ENCODE measurements around the gene CEND1.
"Not testable (repeated sequence)": the region's sequence is repeated elsewhere in the genome, so short reads cannot be mapped to it uniquely, and the experiment has no call there.

The CEND1 gene

GRCh38 chr11:763073-763463, 26.8 kb downstream of the CEND1 start:
- DNase-seq = no peak

DNA sequence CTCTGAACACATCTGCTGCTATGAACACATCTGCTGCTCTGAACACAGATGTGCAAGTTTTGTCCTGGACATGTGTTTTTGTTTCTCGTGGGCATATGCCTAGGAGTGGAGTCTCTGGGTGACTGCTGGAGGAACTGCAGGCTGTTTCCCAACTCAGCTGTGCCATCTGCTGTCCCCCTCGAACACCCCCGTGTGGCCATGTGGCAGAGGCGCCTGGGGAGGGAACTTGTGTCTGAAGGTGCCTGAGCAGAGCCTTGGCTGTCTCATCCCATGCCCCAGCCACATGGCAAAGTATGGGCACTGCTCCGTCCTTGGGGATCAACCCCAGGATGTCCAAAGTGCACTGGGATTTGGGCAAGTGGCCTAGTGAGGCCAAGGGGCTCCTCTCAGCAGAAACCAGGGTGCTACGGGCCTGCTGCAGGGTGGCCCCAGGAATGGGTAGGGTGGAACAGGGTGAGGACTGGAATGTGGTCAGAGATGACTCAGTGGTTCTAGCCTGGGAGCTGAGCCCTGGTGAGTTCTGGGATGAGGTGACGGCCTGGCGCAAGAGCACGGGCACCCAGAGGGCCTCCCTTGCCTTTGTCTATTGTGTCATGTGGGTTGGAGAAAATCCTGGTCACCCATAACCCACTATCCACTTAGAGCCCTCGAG, 27.3 kb downstream of the CEND1 start:
- no peak for DNase-seq

GRCh38 chr11:761526-762108, 28.3 kb downstream of the CEND1 start:
- DNase-seq = no peak

- no peak for DNase-seq
Observed at GRCh38 chr11:760236-760635, 29.7 kb downstream of the CEND1 start.

DNA sequence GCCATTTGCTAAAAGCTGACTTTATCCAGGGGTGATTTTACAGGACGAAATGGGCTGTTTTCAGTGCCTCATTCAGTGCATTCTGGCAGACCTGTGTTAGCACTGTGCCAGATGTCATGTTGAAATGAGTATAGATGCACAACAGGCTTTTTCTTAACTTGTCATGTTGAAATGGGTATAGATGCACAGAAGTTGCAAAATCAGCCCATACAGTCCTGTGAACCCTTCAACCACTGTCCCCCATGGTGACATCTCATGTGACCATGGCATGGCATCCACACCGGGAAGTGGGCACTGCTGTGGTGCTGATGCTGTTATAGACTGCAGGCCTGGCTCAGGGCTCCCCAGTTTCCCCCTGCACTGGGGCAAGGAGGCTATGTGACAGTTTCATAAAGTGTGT, 40.2 kb downstream of the CEND1 start:
- DNase-seq = no peak

GRCh38 chr11:748007-748359, 41.9 kb downstream of the CEND1 start:
- DNase-seq = no peak

DNA sequence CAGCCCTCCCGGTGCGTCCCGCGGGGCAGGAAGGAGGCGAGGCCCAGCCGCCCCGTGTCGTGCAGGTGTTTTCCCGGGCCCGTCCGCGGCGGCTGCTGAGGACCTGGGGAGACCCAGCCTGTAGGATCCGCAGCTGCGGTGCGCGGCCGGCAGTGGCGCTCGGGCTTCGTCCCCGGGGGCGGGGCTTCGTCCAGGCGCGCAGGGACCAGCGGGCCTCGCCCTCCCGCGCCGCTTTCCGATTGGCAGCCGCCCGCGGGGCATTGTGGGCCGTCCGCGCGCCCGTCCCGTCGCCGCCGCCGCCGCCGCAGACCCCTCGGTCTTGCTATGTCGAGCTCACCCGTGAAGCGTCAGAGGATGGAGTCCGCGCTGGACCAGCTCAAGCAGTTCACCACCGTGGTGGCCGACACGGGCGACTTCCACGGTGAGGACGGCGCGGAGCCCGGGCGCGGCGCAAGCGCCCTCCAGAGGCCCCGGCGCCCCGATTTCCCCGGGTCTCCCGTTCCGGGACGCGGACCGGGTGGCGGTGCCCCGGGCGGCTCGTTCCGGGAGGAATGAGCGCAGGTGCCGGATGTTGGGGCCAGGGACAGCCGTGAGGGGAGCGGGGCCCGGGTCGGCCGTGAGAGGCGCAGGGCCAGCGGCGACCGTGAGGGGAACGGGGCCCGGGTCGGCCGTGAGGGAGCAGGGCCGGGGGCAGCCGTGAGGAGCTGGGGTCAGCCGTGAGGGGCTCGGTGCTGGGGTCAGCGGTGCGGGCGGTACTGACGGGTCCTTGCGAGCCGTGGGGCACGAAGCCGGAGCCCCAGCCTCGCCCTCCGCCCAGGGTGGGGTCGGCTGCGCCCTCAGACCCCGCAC, 42.5 kb downstream of the CEND1 start, which contains the start of gene TALDO1:
TSS of gene TALDO1 (plus strand) at position 307 of the 849 bp plus-strand sequence. CDS start at position 325, 18 bp downstream.
- peak; percentile 62 to 77 (median 70) for DNase-seq

DNA sequence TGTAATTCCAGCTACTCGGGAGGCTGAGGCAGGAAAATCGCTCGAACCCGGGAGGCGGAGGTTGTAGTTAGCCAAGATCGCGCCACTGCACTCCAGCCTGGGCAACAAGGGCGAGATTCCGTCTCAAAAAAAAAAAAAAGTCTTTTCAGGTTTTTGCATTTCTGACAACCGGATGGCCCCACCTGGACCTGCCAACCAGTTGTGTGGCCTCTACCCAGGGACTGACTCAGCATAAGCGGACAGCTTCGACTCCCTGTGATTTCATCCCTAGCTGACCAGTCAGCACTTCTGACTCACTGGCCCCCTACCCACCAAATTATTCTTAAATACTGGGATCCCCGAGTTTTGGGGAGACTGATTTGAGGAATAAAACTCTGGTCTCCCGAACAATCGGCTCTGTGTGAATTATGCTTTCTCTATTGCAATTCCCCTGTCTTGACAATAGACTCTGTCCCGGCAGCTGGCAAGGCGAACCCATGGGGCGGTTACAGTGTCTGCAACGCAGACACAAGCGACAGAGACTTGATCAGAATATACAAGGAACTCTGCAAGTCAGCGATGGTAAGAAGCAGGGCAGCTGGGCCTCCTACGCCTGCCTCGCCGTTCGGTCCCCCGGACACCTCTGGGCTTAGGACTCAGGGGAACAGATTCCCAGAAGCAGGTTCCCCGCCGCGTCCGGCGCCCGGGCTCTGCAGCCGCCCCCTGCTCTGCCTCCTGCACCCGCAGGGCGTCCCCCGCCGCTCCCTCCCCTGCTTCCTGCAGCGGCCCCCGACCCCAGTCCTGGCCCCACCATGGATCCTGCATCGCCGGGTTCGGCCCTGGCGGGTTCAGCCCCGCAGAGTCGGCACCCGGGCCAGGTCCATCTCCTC, 43.4 kb downstream of the CEND1 start:
- DNase-seq = no peak

- no peak for DNase-seq
Observed at GRCh38 chr11:745428-745827, 44.5 kb downstream of the CEND1 start.

GRCh38 chr11:742571-743201, 47.2 kb downstream of the CEND1 start:
- no peak for DNase-seq

GRCh38 chr11:742156-742546, 47.7 kb downstream of the CEND1 start:
- DNase-seq = no peak

DNA sequence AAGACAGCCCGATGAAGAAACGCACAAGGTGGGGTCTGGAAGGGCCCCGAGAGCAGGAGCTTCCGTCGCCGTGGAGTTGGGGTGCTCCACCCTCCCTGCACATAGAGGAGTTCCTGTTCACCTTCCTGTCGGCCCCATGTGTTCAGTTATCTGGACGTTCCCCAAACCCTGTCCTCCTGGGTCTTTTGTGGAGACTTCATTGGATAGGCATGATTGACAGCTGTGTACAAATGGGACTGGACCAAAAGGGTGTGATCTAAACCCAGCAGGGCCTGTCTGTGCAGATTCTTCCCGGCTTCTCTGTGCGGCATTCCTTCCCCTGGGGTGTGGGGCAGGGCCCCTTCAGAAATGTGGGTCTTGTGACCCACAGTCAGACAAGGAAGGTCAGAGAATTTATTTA, 52.0 kb downstream of the CEND1 start:
- DNase-seq = not testable (repeated sequence)

- no peak for DNase-seq
Observed at GRCh38 chr11:737366-737765, 52.5 kb downstream of the CEND1 start.

Data from activated CD4-positive, CD25-positive, alpha-beta regulatory T cell (primary cell).